GM23338 (cell line): ENCODE data around the gene OS9. TPM values are rescaled to one million over a fixed set of nuclear protein-coding genes. Genes with fewer than 3 reads are reported as not detected.

ENCODE experiments used
- CREB1 ChIP-seq: fragments of 250-450 bp; sonication (Bioruptor Pico); IDR thresholded peaks from 2 replicates; pipeline ENCODE4 v1.5.0; 2020; ENCODE audit warnings: low read depth, mild to moderate bottlenecking, moderate library complexity
- EZH2 ChIP-seq: fragments of 200-600 bp; sonication (generic); IDR thresholded peaks from one replicate; pipeline ENCODE4 v1.8.0; 2017; ENCODE audit warnings: antibody characterized with exemption, mild to moderate bottlenecking, low read depth; ENCODE audit not compliant: unreplicated experiment
- EZH2phosphoT487 ChIP-seq: fragments of 200-600 bp; sonication (generic); IDR thresholded peaks from one replicate; pipeline ENCODE4 v1.8.1; 2018; ENCODE audit warnings: antibody characterized with exemption; ENCODE audit not compliant: unreplicated experiment
- JUNB ChIP-seq: IDR thresholded peaks from one replicate; pipeline ENCODE4 v1.6.1; 2016; ENCODE audit warnings: antibody characterized with exemption; ENCODE audit not compliant: unreplicated experiment
- NANOG ChIP-seq: IDR thresholded peaks from 2 replicates; pipeline ENCODE4 v1.6.1; 2016; ENCODE audit warnings: antibody characterized with exemption, borderline replicate concordance
- POLR2AphosphoS5 ChIP-seq: IDR thresholded peaks from 2 replicates; pipeline ENCODE4 v1.6.1; 2016; ENCODE audit warnings: antibody characterized with exemption, low read depth
- ZNF114 ChIP-seq: fragments of 250-450 bp; sonication (Bioruptor Pico); IDR thresholded peaks from 2 replicates; pipeline ENCODE4 v1.5.0; 2020; ENCODE audit warnings: mild to moderate bottlenecking, moderate library complexity
- ZNF331 ChIP-seq: fragments of 250-450 bp; sonication (Bioruptor Pico); IDR thresholded peaks from 2 replicates; pipeline ENCODE4 v1.5.0; 2020; ENCODE audit warnings: low read depth, mild to moderate bottlenecking, moderate library complexity
- microRNA-seq: library from miRNA; unstranded; fragments of <30 nt; microRNA quantifications from one replicate; pipeline ENCODE4, GENCODE V29; 2017
- polyA plus RNA-seq: library from polyadenylated mRNA; unstranded; fragments of >200 nt; fragmentation: Nextera tagmentation; extraction: Ambion mirVana; gene quantifications from 2 replicates; pipeline ENCODE4 v1.2.1, GENCODE V29; 2016
- total RNA-seq: library from RNA; depleted of rRNA; stranded (reverse); fragments of >200 nt; shearing (Covaris generic); gene quantifications from 2 replicates; pipeline ENCODE4 v1.2.3, GENCODE V29; 2014; rRNA removed
- TF ChIP-seq, protein P1 (sequence below): fragments of 250-450 bp; sonication (Bioruptor Pico); IDR thresholded peaks from 2 replicates; pipeline ENCODE4 v1.5.0; 2020; ENCODE audit warnings: mild to moderate bottlenecking, moderate library complexity
- TF ChIP-seq, protein P2 (sequence below), 2 experiments: fragments of 200-600 bp in 1 of 2; sonication (generic) in 1 of 2; conservative IDR thresholded peaks; 2 replicates each; pipeline versions ENCODE4 v1.5.1 to v1.6.1; 2016 to 2017; ENCODE audit warnings: antibody characterized with exemption in 2 of 2, low read depth in 2 of 2, mild to moderate bottlenecking in 2 of 2, moderate library complexity in 1 of 2

Gene OS9
- total and polyA plus RNA-seq, 2 experiments from 2014 or later = 27.5 to 79.7 TPM

DNA sequence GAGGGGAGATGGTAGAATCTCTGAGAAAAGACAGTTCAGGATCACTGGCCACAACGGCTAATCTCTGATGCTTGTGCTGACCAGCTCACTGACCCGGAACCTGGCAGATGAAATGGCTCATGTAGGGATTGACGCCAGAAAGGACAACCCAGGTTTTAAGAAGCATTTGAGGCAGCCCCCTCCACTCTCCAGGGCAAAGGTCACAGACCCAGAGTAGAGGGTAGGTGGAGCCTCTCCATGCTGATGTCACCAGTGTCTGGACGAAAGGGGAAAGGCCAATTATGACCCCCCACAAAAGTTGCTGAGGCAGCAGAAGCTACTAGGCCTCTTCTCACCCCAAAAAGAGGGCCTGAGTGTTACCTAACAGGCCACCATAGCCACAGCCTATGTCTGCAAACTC is 76.8 kb downstream of the OS9 start (continued):
- TF ChIP-seq, protein P1, sequence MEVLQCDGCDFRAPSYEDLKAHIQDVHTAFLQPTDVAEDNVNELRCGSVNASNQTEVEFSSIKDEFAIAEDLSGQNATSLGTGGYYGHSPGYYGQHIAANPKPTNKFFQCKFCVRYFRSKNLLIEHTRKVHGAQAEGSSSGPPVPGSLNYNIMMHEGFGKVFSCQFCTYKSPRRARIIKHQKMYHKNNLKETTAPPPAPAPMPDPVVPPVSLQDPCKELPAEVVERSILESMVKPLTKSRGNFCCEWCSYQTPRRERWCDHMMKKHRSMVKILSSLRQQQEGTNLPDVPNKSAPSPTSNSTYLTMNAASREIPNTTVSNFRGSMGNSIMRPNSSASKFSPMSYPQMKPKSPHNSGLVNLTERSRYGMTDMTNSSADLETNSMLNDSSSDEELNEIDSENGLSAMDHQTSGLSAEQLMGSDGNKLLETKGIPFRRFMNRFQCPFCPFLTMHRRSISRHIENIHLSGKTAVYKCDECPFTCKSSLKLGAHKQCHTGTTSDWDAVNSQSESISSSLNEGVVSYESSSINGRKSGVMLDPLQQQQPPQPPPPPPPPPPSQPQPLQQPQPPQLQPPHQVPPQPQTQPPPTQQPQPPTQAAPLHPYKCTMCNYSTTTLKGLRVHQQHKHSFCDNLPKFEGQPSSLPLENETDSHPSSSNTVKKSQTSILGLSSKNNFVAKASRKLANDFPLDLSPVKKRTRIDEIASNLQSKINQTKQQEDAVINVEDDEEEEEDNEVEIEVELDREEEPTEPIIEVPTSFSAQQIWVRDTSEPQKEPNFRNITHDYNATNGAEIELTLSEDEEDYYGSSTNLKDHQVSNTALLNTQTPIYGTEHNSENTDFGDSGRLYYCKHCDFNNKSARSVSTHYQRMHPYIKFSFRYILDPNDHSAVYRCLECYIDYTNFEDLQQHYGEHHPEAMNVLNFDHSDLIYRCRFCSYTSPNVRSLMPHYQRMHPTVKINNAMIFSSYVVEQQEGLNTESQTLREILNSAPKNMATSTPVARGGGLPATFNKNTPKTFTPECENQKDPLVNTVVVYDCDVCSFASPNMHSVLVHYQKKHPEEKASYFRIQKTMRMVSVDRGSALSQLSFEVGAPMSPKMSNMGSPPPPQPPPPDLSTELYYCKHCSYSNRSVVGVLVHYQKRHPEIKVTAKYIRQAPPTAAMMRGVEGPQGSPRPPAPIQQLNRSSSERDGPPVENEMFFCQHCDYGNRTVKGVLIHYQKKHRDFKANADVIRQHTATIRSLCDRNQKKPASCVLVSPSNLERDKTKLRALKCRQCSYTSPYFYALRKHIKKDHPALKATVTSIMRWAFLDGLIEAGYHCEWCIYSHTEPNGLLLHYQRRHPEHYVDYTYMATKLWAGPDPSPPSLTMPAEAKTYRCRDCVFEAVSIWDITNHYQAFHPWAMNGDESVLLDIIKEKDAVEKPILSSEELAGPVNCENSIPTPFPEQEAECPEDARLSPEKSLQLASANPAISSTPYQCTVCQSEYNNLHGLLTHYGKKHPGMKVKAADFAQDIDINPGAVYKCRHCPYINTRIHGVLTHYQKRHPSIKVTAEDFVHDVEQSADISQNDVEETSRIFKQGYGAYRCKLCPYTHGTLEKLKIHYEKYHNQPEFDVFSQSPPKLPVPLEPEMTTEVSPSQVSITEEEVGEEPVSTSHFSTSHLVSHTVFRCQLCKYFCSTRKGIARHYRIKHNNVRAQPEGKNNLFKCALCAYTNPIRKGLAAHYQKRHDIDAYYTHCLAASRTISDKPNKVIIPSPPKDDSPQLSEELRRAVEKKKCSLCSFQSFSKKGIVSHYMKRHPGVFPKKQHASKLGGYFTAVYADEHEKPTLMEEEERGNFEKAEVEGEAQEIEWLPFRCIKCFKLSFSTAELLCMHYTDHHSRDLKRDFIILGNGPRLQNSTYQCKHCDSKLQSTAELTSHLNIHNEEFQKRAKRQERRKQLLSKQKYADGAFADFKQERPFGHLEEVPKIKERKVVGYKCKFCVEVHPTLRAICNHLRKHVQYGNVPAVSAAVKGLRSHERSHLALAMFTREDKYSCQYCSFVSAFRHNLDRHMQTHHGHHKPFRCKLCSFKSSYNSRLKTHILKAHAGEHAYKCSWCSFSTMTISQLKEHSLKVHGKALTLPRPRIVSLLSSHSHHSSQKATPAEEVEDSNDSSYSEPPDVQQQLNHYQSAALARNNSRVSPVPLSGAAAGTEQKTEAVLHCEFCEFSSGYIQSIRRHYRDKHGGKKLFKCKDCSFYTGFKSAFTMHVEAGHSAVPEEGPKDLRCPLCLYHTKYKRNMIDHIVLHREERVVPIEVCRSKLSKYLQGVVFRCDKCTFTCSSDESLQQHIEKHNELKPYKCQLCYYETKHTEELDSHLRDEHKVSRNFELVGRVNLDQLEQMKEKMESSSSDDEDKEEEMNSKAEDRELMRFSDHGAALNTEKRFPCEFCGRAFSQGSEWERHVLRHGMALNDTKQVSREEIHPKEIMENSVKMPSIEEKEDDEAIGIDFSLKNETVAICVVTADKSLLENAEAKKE = no peak
- TF ChIP-seq, protein P2, sequence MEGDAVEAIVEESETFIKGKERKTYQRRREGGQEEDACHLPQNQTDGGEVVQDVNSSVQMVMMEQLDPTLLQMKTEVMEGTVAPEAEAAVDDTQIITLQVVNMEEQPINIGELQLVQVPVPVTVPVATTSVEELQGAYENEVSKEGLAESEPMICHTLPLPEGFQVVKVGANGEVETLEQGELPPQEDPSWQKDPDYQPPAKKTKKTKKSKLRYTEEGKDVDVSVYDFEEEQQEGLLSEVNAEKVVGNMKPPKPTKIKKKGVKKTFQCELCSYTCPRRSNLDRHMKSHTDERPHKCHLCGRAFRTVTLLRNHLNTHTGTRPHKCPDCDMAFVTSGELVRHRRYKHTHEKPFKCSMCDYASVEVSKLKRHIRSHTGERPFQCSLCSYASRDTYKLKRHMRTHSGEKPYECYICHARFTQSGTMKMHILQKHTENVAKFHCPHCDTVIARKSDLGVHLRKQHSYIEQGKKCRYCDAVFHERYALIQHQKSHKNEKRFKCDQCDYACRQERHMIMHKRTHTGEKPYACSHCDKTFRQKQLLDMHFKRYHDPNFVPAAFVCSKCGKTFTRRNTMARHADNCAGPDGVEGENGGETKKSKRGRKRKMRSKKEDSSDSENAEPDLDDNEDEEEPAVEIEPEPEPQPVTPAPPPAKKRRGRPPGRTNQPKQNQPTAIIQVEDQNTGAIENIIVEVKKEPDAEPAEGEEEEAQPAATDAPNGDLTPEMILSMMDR (conservative IDR thresholded peaks at IDR 0.05; ENCODE audit: low read depth in 2 of 2) = no peak
- TF ChIP-seq EZH2phosphoT487 (no peak), EZH2 (no peak), ZNF114 (CRISPR knock-in tag) (no peak), NANOG (no peak), ZNF331 (CRISPR knock-in tag) (no peak), POLR2AphosphoS5 (no peak), CREB1 (CRISPR knock-in tag) (no peak), JUNB (no peak)

Small RNA genes within 50 kb of the gene (microRNA-seq; reads per million reads assigned to microRNA genes)
- not detected for gene MIR6759

Other genes starting within 250 kb of the OS9 start
- 19.4 and 29.0 TPM in 2 replicates for gene INHBE, start 238.8 kb upstream of the OS9 start, total RNA-seq
- 5.6 and 7.4 TPM in 2 replicates for gene INHBE, start 238.8 kb upstream of the OS9 start, polyA plus RNA-seq
- gene GLI1, start 234.3 kb upstream of the OS9 start, total RNA-seq = 16.1 and 18.1 TPM in 2 replicates
- 4.8 and 5.6 TPM in 2 replicates for gene GLI1, start 234.3 kb upstream of the OS9 start, polyA plus RNA-seq
- gene ARHGAP9, start 214.3 kb upstream of the OS9 start, total RNA-seq = 4.6 and 7.1 TPM in 2 replicates
- gene ARHGAP9, start 214.3 kb upstream of the OS9 start, polyA plus RNA-seq = 4.5 and 4.9 TPM in 2 replicates
- 247 and 266 TPM in 2 replicates for gene MARS1, start 206.1 kb upstream of the OS9 start, total RNA-seq
- 351 and 389 TPM in 2 replicates for gene MARS1, start 206.1 kb upstream of the OS9 start, polyA plus RNA-seq
- 3.9 and 4.1 TPM in 2 replicates for gene DDIT3, start 173.6 kb upstream of the OS9 start, total RNA-seq
- gene DDIT3, start 173.6 kb upstream of the OS9 start, polyA plus RNA-seq = 11.7 and 12.5 TPM in 2 replicates
- gene MBD6, start 171.3 kb upstream of the OS9 start, total RNA-seq = 12.5 and 16.9 TPM in 2 replicates
- 17.1 and 18.3 TPM in 2 replicates for gene MBD6, start 171.3 kb upstream of the OS9 start, polyA plus RNA-seq
- 134 and 157 TPM in 2 replicates for gene DCTN2, start 146.9 kb upstream of the OS9 start, total RNA-seq
- gene DCTN2, start 146.9 kb upstream of the OS9 start, polyA plus RNA-seq = 56.1 and 62.3 TPM in 2 replicates
- gene KIF5A, start 144.1 kb upstream of the OS9 start, total RNA-seq = 16.5 and 21.3 TPM in 2 replicates
- 9.1 and 11.1 TPM in 2 replicates for gene KIF5A, start 144.1 kb upstream of the OS9 start, polyA plus RNA-seq
- gene PIP4K2C, start 102.9 kb upstream of the OS9 start, total RNA-seq = 26.4 and 30.6 TPM in 2 replicates
- 10.5 and 10.8 TPM in 2 replicates for gene PIP4K2C, start 102.9 kb upstream of the OS9 start, polyA plus RNA-seq
- gene DTX3, start 89.3 kb upstream of the OS9 start, total RNA-seq = 37.8 and 46.6 TPM in 2 replicates
- 16.7 and 22.8 TPM in 2 replicates for gene DTX3, start 89.3 kb upstream of the OS9 start, polyA plus RNA-seq
- gene ARHGEF25, start 82.7 kb upstream of the OS9 start, total RNA-seq = 9.9 and 10.2 TPM in 2 replicates
- gene ARHGEF25, start 82.7 kb upstream of the OS9 start, polyA plus RNA-seq = 0.53 TPM in 1 of 2 replicates, not detected in the other
- 2.4 and 2.8 TPM in 2 replicates for gene B4GALNT1, start 60.9 kb upstream of the OS9 start, total RNA-seq
- gene B4GALNT1, start 60.9 kb upstream of the OS9 start, polyA plus RNA-seq = 1.3 and 1.4 TPM in 2 replicates
- 1.1 and 1.3 TPM in 2 replicates for gene AGAP2, start 44.6 kb downstream of the OS9 start, total RNA-seq
- 0.36 and 0.38 TPM in 2 replicates for gene AGAP2, start 44.6 kb downstream of the OS9 start, polyA plus RNA-seq
- 15.6 and 32.9 TPM in 2 replicates for gene TSPAN31, start 50.9 kb downstream of the OS9 start, total RNA-seq
- gene TSPAN31, start 50.9 kb downstream of the OS9 start, polyA plus RNA-seq = 12.9 and 15.5 TPM in 2 replicates
- 198 and 214 TPM in 2 replicates for gene CDK4, start 58.2 kb downstream of the OS9 start, total RNA-seq
- 105 and 108 TPM in 2 replicates for gene CDK4, start 58.2 kb downstream of the OS9 start, polyA plus RNA-seq
- gene MARCHF9, start 61.0 kb downstream of the OS9 start, total RNA-seq = 2.9 and 3.5 TPM in 2 replicates
- 3.1 and 3.3 TPM in 2 replicates for gene MARCHF9, start 61.0 kb downstream of the OS9 start, polyA plus RNA-seq
- 2.7 and 6.8 TPM in 2 replicates for gene CYP27B1, start 72.9 kb downstream of the OS9 start, total RNA-seq
- gene CYP27B1, start 72.9 kb downstream of the OS9 start, polyA plus RNA-seq = 0.83 and 1.1 TPM in 2 replicates
- 12.2 and 18.9 TPM in 2 replicates for gene METTL1, start 78.0 kb downstream of the OS9 start, total RNA-seq
- 39.5 and 47.0 TPM in 2 replicates for gene METTL1, start 78.0 kb downstream of the OS9 start, polyA plus RNA-seq
- gene EEF1AKMT3, start 78.5 kb downstream of the OS9 start, total RNA-seq = 3.0 and 5.3 TPM in 2 replicates
- gene EEF1AKMT3, start 78.5 kb downstream of the OS9 start, polyA plus RNA-seq = 1.3 and 1.7 TPM in 2 replicates
- gene TSFM, start 88.7 kb downstream of the OS9 start, total RNA-seq = 29.5 and 30.9 TPM in 2 replicates
- gene TSFM, start 88.7 kb downstream of the OS9 start, polyA plus RNA-seq = 41.7 and 43.1 TPM in 2 replicates
- 0.12 and 0.17 TPM in 2 replicates for gene AVIL, start 124.6 kb downstream of the OS9 start, total RNA-seq
- 0.59 and 1.3 TPM in 2 replicates for gene AVIL, start 124.6 kb downstream of the OS9 start, polyA plus RNA-seq
- gene CTDSP2, start 152.6 kb downstream of the OS9 start, total RNA-seq = 66.3 and 81.9 TPM in 2 replicates
- gene CTDSP2, start 152.6 kb downstream of the OS9 start, polyA plus RNA-seq = 20.8 and 22.8 TPM in 2 replicates
- 14.7 and 22.4 TPM in 2 replicates for gene ATP23, start 247.4 kb downstream of the OS9 start, total RNA-seq
- gene ATP23, start 247.4 kb downstream of the OS9 start, polyA plus RNA-seq = 21.0 and 22.1 TPM in 2 replicates